GM20000 (cell line): ENCODE results near the gene HPSE2.

Experiments used
- DNase-seq: peaks from one replicate; pipeline ENCODE4 v3.0.0; 2012; ENCODE audit warnings: low spot score
- CTCF ChIP-seq: IDR thresholded peaks from 2 replicates; pipeline ENCODE4 v1.5.1; 2012; ENCODE audit warnings: mild to moderate bottlenecking, control low read depth; ENCODE audit errors: extremely low read depth, missing control alignments

The HPSE2 gene

GRCh38 chr10:98967601-98968000, 268.1 kb downstream of the HPSE2 start:
- TF ChIP-seq CTCF, result no peak
- no peak for DNase-seq

GRCh38 chr10:98963608-98964007, 272.0 kb downstream of the HPSE2 start:
- TF ChIP-seq CTCF, result no peak
- DNase-seq, result no peak

- DNase-seq, result no peak
- no peak for TF ChIP-seq CTCF
Measured at GRCh38 chr10:98959379-98959778, 276.3 kb downstream of the HPSE2 start.

GRCh38 chr10:98957801-98958200, 277.9 kb downstream of the HPSE2 start:
- no peak for DNase-seq
- TF ChIP-seq CTCF, result no peak

- DNase-seq, result no peak
- no peak for TF ChIP-seq CTCF
Measured at GRCh38 chr10:98956576-98957260, 278.9 kb downstream of the HPSE2 start.

GRCh38 chr10:98953251-98953650, 282.4 kb downstream of the HPSE2 start:
- DNase-seq, result no peak

More at GRCh38 chr10:98953251-98953650, 282.4 kb downstream of the HPSE2 start:
- no peak for TF ChIP-seq CTCF
